ENCODE results near the gene MECR.

The MECR gene

DNA sequence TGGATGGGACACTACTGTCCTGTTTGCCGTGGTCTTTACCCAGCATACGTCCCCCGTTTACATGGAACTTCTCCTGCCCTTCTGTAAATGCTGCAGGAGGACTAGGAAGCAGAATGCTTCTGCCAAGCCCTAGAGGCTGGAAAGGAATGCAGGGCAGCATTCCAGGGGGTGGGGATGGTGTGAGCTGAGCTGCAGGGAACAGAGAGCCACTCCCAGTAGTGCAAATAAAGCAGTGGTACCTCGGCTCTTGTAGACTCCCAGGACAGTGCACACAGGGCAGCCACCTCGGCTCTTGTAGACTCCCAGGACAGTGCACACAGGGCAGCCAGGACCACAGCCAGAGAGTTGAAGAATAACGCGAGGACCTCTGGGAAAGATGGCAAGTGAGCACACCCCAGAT, 41.0 kb upstream of the MECR start:
- TF ChIP-seq, protein P1, sequence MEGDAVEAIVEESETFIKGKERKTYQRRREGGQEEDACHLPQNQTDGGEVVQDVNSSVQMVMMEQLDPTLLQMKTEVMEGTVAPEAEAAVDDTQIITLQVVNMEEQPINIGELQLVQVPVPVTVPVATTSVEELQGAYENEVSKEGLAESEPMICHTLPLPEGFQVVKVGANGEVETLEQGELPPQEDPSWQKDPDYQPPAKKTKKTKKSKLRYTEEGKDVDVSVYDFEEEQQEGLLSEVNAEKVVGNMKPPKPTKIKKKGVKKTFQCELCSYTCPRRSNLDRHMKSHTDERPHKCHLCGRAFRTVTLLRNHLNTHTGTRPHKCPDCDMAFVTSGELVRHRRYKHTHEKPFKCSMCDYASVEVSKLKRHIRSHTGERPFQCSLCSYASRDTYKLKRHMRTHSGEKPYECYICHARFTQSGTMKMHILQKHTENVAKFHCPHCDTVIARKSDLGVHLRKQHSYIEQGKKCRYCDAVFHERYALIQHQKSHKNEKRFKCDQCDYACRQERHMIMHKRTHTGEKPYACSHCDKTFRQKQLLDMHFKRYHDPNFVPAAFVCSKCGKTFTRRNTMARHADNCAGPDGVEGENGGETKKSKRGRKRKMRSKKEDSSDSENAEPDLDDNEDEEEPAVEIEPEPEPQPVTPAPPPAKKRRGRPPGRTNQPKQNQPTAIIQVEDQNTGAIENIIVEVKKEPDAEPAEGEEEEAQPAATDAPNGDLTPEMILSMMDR (IDR thresholded peaks at IDR 0.05) = no peak
- TF ChIP-seq ZFX (IDR thresholded peaks at IDR 0.05; ENCODE audit: borderline replicate concordance) = no peak
- peak overlapping the region; percentile 40 for H3K27ac ChIP-seq

DNA sequence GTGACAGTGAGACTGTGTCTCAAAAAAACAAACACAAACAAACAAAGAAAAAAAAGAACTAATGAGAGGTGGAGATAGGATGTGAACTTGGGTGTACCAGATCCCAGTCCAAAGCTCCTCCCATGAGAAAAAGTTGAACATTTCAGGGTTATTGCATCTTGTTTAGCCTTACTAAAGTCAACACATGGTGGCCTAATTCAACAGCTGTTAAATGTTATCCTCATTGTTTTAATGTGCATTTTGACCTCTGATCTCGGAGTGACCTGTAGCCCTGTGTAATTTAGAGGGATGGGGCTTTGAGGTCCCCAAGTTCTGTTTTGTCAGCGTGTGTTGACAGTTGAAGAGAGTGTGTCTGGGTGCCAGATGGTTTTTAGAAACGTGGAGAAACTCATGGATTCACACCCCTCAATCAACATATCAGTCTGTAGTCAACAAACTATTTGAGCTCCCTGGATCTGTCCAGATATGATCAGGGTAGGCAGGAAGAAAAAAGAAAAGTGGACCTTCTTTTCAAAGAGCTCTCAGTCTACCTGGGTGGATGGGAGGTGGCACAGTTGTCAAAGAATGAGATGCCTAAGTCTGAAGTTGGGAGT, 40.3 kb upstream of the MECR start:
- peak overlapping the region; percentile 40 for H3K27ac ChIP-seq
- TF ChIP-seq, protein P1 (IDR thresholded peaks at IDR 0.05) = no peak
- TF ChIP-seq ZFX (IDR thresholded peaks at IDR 0.05; ENCODE audit: borderline replicate concordance) = no peak

DNA sequence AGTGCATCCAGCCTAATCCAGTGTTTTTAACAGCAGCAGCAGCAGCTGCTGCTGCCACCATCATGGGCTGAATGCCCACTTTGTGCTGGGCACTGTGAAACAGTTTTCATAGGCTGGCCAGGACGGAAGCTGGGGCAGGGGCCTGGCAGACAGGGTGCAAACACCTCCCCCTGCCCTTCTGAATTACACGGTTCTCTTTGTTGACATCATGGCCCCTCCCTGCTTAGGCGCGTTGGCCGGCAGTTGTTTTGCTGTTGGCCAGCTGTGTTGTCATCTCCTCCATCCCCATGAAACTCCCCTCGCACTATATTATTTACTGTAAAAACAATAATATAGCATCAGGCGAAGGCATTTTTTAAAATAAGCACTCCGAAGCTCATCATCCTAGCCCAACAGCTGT, 38.6 kb upstream of the MECR start:
- TF ChIP-seq, protein P1 (IDR thresholded peaks at IDR 0.05) = no peak
- TF ChIP-seq ZFX (IDR thresholded peaks at IDR 0.05; ENCODE audit: borderline replicate concordance) = no peak
- H3K27ac ChIP-seq = no peak overlapping the region

DNA sequence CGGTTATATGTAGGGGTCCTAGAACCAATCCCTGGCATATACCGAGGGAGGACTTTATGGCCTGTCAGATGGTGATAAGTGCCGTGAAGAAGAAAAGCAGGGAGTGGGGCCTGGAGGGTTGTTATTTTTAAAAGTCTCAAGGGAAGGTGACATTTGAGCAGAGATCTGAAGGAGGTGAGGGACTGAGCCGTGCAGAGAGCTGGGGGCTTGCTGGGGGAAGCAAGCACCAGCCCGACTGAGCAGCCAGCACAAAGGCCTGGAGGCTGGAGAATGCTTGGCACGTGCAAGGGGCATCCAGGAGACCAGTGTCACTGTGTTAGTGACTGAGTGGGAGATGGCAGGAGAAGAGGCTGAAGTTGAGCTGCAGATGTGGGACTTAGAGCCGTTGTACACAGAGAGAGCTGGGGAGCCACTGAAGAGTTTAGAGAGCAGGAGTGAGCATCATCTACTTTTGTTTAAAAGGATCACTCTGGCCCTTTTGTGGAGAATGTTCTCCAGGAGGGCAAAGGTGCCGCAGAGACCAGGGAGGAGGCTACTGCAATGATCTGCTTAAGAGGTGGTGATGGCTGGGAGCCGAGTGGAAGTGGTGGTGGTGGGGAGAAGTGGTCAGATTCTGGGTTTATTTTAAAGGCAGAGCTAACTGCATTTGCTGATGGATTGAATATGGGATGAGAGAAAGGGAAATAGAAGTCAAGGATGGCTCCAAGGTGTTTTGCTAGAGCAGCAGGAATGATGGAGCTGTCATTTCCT, 36.8 kb upstream of the MECR start:
- no peak overlapping the region for H3K27ac ChIP-seq
- TF ChIP-seq, protein P1 (IDR thresholded peaks at IDR 0.05) = no peak
- no peak for TF ChIP-seq ZFX (IDR thresholded peaks at IDR 0.05; ENCODE audit: borderline replicate concordance)

DNA sequence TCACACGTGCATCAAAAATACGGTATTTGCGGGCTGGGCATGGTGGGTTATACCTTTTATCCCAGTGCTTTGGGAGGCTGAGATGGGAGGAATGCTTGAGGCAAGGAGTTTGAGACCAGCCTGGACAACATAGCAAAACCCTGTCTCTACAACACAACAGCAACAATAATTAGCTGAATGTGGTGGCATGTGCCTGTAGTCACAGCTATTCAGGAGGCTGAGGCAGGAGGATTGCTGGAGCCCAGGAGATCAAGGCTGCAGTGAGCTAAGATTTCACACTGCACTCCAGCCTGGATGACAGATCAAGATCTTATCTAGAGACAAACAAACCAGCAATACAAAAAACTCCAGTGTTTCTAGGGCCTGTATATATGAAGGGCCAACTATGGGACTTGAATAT, 36.2 kb upstream of the MECR start:
- no peak overlapping the region for H3K27ac ChIP-seq
- TF ChIP-seq, protein P1 (IDR thresholded peaks at IDR 0.05) = no peak
- no peak for TF ChIP-seq ZFX (IDR thresholded peaks at IDR 0.05; ENCODE audit: borderline replicate concordance)

DNA sequence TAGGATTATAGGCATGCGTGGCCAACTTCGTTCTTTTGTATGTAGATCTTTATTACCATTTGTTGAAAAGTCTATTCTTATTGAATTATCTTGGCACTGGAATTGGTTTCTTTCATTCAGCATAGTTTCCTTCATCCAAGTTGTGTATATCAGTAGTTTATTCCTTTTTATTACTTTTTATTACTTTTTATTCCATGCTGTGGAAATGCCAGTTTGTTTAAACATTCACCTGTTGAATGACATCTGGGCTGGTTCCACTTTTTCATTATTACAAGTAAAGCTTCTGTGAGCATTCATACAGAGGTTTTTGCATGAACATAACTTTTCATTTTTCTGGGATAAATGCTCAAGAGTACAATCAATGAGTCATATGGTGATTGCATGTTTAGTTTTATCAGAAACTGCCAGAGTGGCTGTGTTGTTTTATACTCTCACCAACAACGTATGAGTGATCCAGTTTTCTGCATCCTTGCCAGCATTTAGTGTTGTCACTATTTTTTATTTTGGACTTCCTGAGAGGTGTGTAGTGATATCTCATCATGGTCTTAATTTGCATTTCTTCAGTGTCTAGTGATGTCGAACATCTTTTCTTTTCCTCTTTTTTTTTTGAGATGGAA, 34.1 kb upstream of the MECR start:
- H3K27ac ChIP-seq = no peak overlapping the region
- TF ChIP-seq, protein P1 (IDR thresholded peaks at IDR 0.05) = no peak
- no peak for TF ChIP-seq ZFX (IDR thresholded peaks at IDR 0.05; ENCODE audit: borderline replicate concordance)

DNA sequence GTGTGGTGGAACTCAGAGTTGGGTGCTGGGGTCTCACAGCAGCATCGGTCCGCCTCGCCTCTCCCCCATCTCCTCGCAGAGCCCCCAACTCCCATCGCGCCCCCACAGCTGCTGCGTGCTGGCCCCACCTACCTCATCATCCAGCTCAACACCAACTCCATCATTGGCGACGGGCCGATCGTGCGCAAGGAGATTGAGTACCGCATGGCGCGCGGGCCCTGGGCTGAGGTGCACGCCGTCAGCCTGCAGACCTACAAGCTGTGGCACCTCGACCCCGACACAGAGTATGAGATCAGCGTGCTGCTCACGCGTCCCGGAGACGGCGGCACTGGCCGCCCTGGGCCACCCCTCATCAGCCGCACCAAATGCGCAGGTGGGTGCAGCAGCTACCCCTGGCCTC, 29.8 kb upstream of the MECR start:
- no peak overlapping the region for H3K27ac ChIP-seq
- TF ChIP-seq, protein P1 (IDR thresholded peaks at IDR 0.05) = no peak

Measured in 22Rv1 (cell line).